ENCODE data around the gene CD151. TPM values are rescaled to one million over a fixed set of nuclear protein-coding genes. Genes with fewer than 3 reads are reported as not detected.

Gene CD151
- total RNA-seq, 1 experiment from 2014 or later: 226 TPM

GRCh38 chr11:880447-880846, 47.7 kb downstream of the CD151 start:
- DNase-seq (ENCODE audit: low spot score): no peak
- in situ Hi-C loops (cut with HindIII; ENCODE audit: low sequenced_read_pairs): no loop called here

- in situ Hi-C loops (cut with HindIII; ENCODE audit: low sequenced_read_pairs): no loop called here
- DNase-seq (ENCODE audit: low spot score): no peak
These were observed 49.8 kb downstream of the CD151 start for GRCh38 chr11:882596-882995.

GRCh38 chr11:883527-883926, 50.8 kb downstream of the CD151 start:
- in situ Hi-C loops (cut with HindIII; ENCODE audit: low sequenced_read_pairs): no loop called here
- DNase-seq (ENCODE audit: low spot score): no peak

- no peak for DNase-seq (ENCODE audit: low spot score)
- in situ Hi-C loops (cut with HindIII; ENCODE audit: low sequenced_read_pairs): no loop called here
These were observed 51.9 kb downstream of the CD151 start for GRCh38 chr11:884578-885070.

GRCh38 chr11:886568-886967, 53.8 kb downstream of the CD151 start:
- DNase-seq (ENCODE audit: low spot score): no peak
- in situ Hi-C loops (cut with HindIII; ENCODE audit: low sequenced_read_pairs): no loop called here

- in situ Hi-C loops (cut with HindIII; ENCODE audit: low sequenced_read_pairs): no loop called here
- DNase-seq (ENCODE audit: low spot score): peak; percentile 33
These were observed 54.8 kb downstream of the CD151 start for GRCh38 chr11:887589-887988.

Other genes starting within 250 kb of the CD151 start
- gene IRF7, start 217.0 kb upstream of the CD151 start, total RNA-seq (2014; rRNA removed; shearing (Covaris generic)): 1.1 and 3.6 TPM in 2 replicates
- gene CDHR5, start 208.0 kb upstream of the CD151 start, total RNA-seq (2014; rRNA removed; shearing (Covaris generic)): not detected in 2 replicates
- gene SCT, start 205.8 kb upstream of the CD151 start, total RNA-seq (2014; rRNA removed; shearing (Covaris generic)): not detected in 2 replicates
- gene DRD4, start 195.7 kb upstream of the CD151 start, total RNA-seq (2014; rRNA removed; shearing (Covaris generic)): not detected in 2 replicates
- 70.5 and 73.2 TPM in 2 replicates for gene DEAF1, start 137.7 kb upstream of the CD151 start, total RNA-seq (2014; rRNA removed; shearing (Covaris generic))
- 14.8 and 19.8 TPM in 2 replicates for gene TMEM80, start 137.1 kb upstream of the CD151 start, total RNA-seq (2014; rRNA removed; shearing (Covaris generic))
- 18.2 and 27.9 TPM in 2 replicates for gene EPS8L2, start 126.7 kb upstream of the CD151 start, total RNA-seq (2014; rRNA removed; shearing (Covaris generic))
- gene TALDO1, start 85.5 kb upstream of the CD151 start, total RNA-seq (2014; rRNA removed; shearing (Covaris generic)): 201 and 229 TPM in 2 replicates
- gene GATD1, start 55.5 kb upstream of the CD151 start, total RNA-seq (2014; rRNA removed; shearing (Covaris generic)): 56.6 and 63.4 TPM in 2 replicates
- 0.74 and 0.95 TPM in 2 replicates for gene CEND1, start 42.9 kb upstream of the CD151 start, total RNA-seq (2014; rRNA removed; shearing (Covaris generic))
- 48.2 and 76.5 TPM in 2 replicates for gene SLC25A22, start 34.7 kb upstream of the CD151 start, total RNA-seq (2014; rRNA removed; shearing (Covaris generic))
- gene PIDD1, start 27.7 kb upstream of the CD151 start, total RNA-seq (2014; rRNA removed; shearing (Covaris generic)): 25.5 and 29.5 TPM in 2 replicates
- 411 and 422 TPM in 2 replicates for gene RPLP2, start 23.0 kb upstream of the CD151 start, total RNA-seq (2014; rRNA removed; shearing (Covaris generic))
- gene PNPLA2, start 14.0 kb upstream of the CD151 start, total RNA-seq (2014; rRNA removed; shearing (Covaris generic)): 8.2 and 10.3 TPM in 2 replicates
- 28.3 and 47.8 TPM in 2 replicates for gene CRACR2B, start 5.0 kb upstream of the CD151 start, total RNA-seq (2014; rRNA removed; shearing (Covaris generic))
- 139 and 191 TPM in 2 replicates for gene POLR2L, start 9.6 kb downstream of the CD151 start, total RNA-seq (2014; rRNA removed; shearing (Covaris generic))
- gene TSPAN4, start 9.9 kb downstream of the CD151 start, total RNA-seq (2014; rRNA removed; shearing (Covaris generic)): 182 and 224 TPM in 2 replicates
- gene CHID1, start 77.9 kb downstream of the CD151 start, total RNA-seq (2014; rRNA removed; shearing (Covaris generic)): 64.2 and 83.4 TPM in 2 replicates
- gene AP2A2, start 92.9 kb downstream of the CD151 start, total RNA-seq (2014; rRNA removed; shearing (Covaris generic)): 47.5 and 57.1 TPM in 2 replicates
- not detected in 2 replicates for gene MUC6, start 203.8 kb downstream of the CD151 start, total RNA-seq (2014; rRNA removed; shearing (Covaris generic))
- not detected in 2 replicates for gene MUC2, start 241.9 kb downstream of the CD151 start, total RNA-seq (2014; rRNA removed; shearing (Covaris generic))